ENCODE data around the gene SLAMF7.

GRCh38 chr1:160767395-160768294 is 28.6 kb downstream of the SLAMF7 start:
- TF ChIP-seq TAF1 (IDR thresholded peaks at IDR 0.05; ENCODE audit: low read depth, low read length) (no peak), TAF7 (optimal IDR thresholded peaks at IDR 0.05; ENCODE audit: borderline replicate concordance, low read depth, low read length) (no peak)
- TF ChIP-seq, protein P1, sequence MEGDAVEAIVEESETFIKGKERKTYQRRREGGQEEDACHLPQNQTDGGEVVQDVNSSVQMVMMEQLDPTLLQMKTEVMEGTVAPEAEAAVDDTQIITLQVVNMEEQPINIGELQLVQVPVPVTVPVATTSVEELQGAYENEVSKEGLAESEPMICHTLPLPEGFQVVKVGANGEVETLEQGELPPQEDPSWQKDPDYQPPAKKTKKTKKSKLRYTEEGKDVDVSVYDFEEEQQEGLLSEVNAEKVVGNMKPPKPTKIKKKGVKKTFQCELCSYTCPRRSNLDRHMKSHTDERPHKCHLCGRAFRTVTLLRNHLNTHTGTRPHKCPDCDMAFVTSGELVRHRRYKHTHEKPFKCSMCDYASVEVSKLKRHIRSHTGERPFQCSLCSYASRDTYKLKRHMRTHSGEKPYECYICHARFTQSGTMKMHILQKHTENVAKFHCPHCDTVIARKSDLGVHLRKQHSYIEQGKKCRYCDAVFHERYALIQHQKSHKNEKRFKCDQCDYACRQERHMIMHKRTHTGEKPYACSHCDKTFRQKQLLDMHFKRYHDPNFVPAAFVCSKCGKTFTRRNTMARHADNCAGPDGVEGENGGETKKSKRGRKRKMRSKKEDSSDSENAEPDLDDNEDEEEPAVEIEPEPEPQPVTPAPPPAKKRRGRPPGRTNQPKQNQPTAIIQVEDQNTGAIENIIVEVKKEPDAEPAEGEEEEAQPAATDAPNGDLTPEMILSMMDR (IDR thresholded peaks at IDR 0.05; ENCODE audit: control extremely low read depth in 1 of 3, insufficient read depth in 1 of 3, low read depth in 1 of 3, low read length in 3 of 3) = no peak

Data from H1 (cell line).